Gastroesophageal sphincter (tissue), 4 donors: ENCODE data around the gene RPS6KC1. TPM values are rescaled to one million over a fixed set of nuclear protein-coding genes. Genes with fewer than 3 reads are reported as not detected.
"Not testable (repeated sequence)": the region's sequence is repeated elsewhere in the genome, so short reads cannot be mapped to it uniquely, and the experiment has no call there.

Source experiments
- ATAC-seq: fragments of 150-250 bp; one replicate; pipeline ENCODE4 v1.9.1; 2016; ENCODE audit warnings: mild to moderate bottlenecking, moderate library complexity
- H3K27ac ChIP-seq, 4 donors: fragments of 200-600 bp; sonication (generic) in 3 of 4; 1 replicate in 3 of 4; 2 replicates in 1 of 4; pipeline ENCODE4 v1.5.1; 2016 to 2019
- H3K27me3 ChIP-seq: fragments of 200-600 bp; sonication (generic); one replicate; pipeline ENCODE4 v1.5.1; 2019
- H3K36me3 ChIP-seq, 2 donors: fragments of 200-600 bp; sonication (generic); one replicate each; pipeline ENCODE4 v1.5.1; 2019; ENCODE audit warnings: control low read depth in 1 of 2
- H3K4me1 ChIP-seq, 3 donors: fragments of 200-600 bp; sonication (generic); 1 replicate in 2 of 3; 2 replicates in 1 of 3; pipeline ENCODE4 v1.5.1; 2016 to 2019; ENCODE audit warnings: control low read depth in 2 of 3
- H3K4me3 ChIP-seq, 2 donors: fragments of 200-600 bp; sonication (generic); one replicate each; pipeline ENCODE4 v1.5.1; 2019; ENCODE audit warnings: mild to moderate bottlenecking in 1 of 2, moderate library complexity in 1 of 2
- H3K9me3 ChIP-seq, 3 donors: fragments of 200-600 bp; sonication (generic); one replicate each; pipeline ENCODE4 v1.5.1; 2017 to 2019; ENCODE audit warnings: control low read depth in 2 of 3
- CTCF ChIP-seq, 4 experiments: fragments of 200-600 bp in 2 of 4; fragments of 450-650 bp in 2 of 4; sonication (generic) in 1 of 4; IDR thresholded peaks; one replicate each; pipeline ENCODE4 v1.5.1; 2017 to 2019; ENCODE audit warnings: antibody characterized with exemption in 4 of 4, mild to moderate bottlenecking in 2 of 4, moderate library complexity in 2 of 4
- EP300 ChIP-seq: sonication (generic); formaldehyde crosslinking; IDR thresholded peaks from one replicate; pipeline ENCODE4 v1.6.1; 2017; ENCODE audit warnings: antibody characterized with exemption, mild to moderate bottlenecking
- POLR2A ChIP-seq, 2 donors: fragments of 450-650 bp; IDR thresholded peaks; one replicate each; pipeline ENCODE4 v1.6.1; 2017; ENCODE audit warnings: antibody characterized with exemption in 2 of 2, mild to moderate bottlenecking in 2 of 2, moderate library complexity in 1 of 2
- POLR2AphosphoS5 ChIP-seq: sonication (generic); formaldehyde crosslinking; IDR thresholded peaks from one replicate; pipeline ENCODE4 v1.6.1; 2017; ENCODE audit warnings: antibody characterized with exemption
- WGBS, 2 donors: methylation state at CpG; one replicate each; pipeline ENCODE4 v1.1.5; 2018; ENCODE audit warnings: low coverage in 1 of 2; 5-methylcytosine and 5-hydroxymethylcytosine counted together
- total RNA-seq, 4 donors: library from RNA; depleted of rRNA; stranded (reverse); fragments of >200 nt; gene quantifications; one replicate each; pipeline ENCODE4 v1.1.0, GENCODE V29; 2016

RPS6KC1 gene
- total RNA-seq, 4 donors from 2014 or later = 21.2 to 28.5 (median 23.8) TPM

- ATAC-seq = no peak
- H3K9me3 ChIP-seq = peaks cover 0 to 16% (median 0%) of the 10 kb centered on the region in 3 donors
- H3K4me3 ChIP-seq = no peak overlapping the region
- H3K27me3 ChIP-seq = no peaks in the 10 kb centered on the region
- 100% methylated on average over 1 of the region's 1 CpG for WGBS, 2 donors
- TF ChIP-seq EP300 = no peak
- no peak for TF ChIP-seq POLR2A (IDR thresholded peaks at IDR 0.05)
- no peak for TF ChIP-seq POLR2AphosphoS5
- no peak for TF ChIP-seq CTCF (IDR thresholded peaks at IDR 0.05)
- H3K36me3 ChIP-seq = peaks cover 0 to 42% of the 10 kb centered on the region in 2 donors
- no peaks in the 10 kb centered on the region for H3K4me1 ChIP-seq
- no peak overlapping the region for H3K27ac ChIP-seq
These were observed 150.5 kb downstream of the RPS6KC1 start for GRCh38 chr1:213201380-213202155.

GRCh38 chr1:213211201-213211600 is 160.2 kb downstream of the RPS6KC1 start:
- 92 to 93% methylated on average over 2 of the region's 2 CpGs for WGBS, 2 donors
- no peaks in the 10 kb centered on the region for H3K4me1 ChIP-seq
- H3K9me3 ChIP-seq = no peaks in the 10 kb centered on the region
- H3K27me3 ChIP-seq = no peaks in the 10 kb centered on the region
- H3K4me3 ChIP-seq = no peak overlapping the region
- H3K27ac ChIP-seq = no peak overlapping the region
- TF ChIP-seq POLR2AphosphoS5 (no peak), CTCF (IDR thresholded peaks at IDR 0.05) (no peak), EP300 (no peak)
- peaks cover 0 to 57% of the 10 kb centered on the region in 2 donors for H3K36me3 ChIP-seq
- ATAC-seq = no peak

- not testable (repeated sequence) for ATAC-seq, H3K27me3 ChIP-seq, H3K4me1 ChIP-seq, H3K4me3 ChIP-seq, H3K27ac ChIP-seq, H3K9me3 ChIP-seq
- H3K36me3 ChIP-seq = peaks cover 0 to 10% of the 10 kb centered on the region in 2 donors
- WGBS, 2 donors = 87 to 95% methylated on average over 2 of the region's 2 CpGs
These were observed 168.0 kb downstream of the RPS6KC1 start for GRCh38 chr1:213219076-213219475.

- H3K36me3 ChIP-seq = no peaks in the 10 kb centered on the region
- WGBS, 2 donors = 74 to 100% methylated on average over 1 to 4 of the region's 4 CpGs
These were observed 170.2 kb downstream of the RPS6KC1 start for GRCh38 chr1:213221209-213221608.

GRCh38 chr1:213227458-213227857 is 176.4 kb downstream of the RPS6KC1 start:
- Histone ChIP-seq H3K27me3 (no peaks in the 10 kb centered on the region), H3K4me1 (no peaks in the 10 kb centered on the region), H3K9me3 (no peaks in the 10 kb centered on the region), H3K36me3 (peaks cover 0 to 6% of the 10 kb centered on the region in 2 donors), H3K27ac (no peak overlapping the region), H3K4me3 (no peak overlapping the region)
- ATAC-seq = no peak
- 94 to 95% methylated on average over 2 of the region's 2 CpGs for WGBS, 2 donors
- TF ChIP-seq POLR2A (IDR thresholded peaks at IDR 0.05) (no peak), CTCF (IDR thresholded peaks at IDR 0.05) (no peak), POLR2AphosphoS5 (no peak), EP300 (no peak)

More at GRCh38 chr1:213221209-213221608, 170.2 kb downstream of the RPS6KC1 start:
- H3K4me1 ChIP-seq = no peaks in the 10 kb centered on the region
- no peak for ATAC-seq
- H3K27ac ChIP-seq = no peak overlapping the region
- TF ChIP-seq EP300 (no peak), CTCF (IDR thresholded peaks at IDR 0.05) (no peak), POLR2A (IDR thresholded peaks at IDR 0.05) (no peak), POLR2AphosphoS5 (no peak)
- no peaks in the 10 kb centered on the region for H3K27me3 ChIP-seq
- H3K9me3 ChIP-seq = no peaks in the 10 kb centered on the region
- H3K4me3 ChIP-seq = no peak overlapping the region
